IPS-NIHi11 (cell line): Measurements from ENCODE around the gene DAB1.
"Not testable (repeated sequence)": the region's sequence is repeated elsewhere in the genome, so short reads cannot be mapped to it uniquely, and the experiment has no call there.

Experiments
- DNase-seq: peaks from one replicate; pipeline ENCODE4 v3.0.0; 2012; ENCODE audit warnings: mixed read lengths, low spot score

The DAB1 gene

DNA sequence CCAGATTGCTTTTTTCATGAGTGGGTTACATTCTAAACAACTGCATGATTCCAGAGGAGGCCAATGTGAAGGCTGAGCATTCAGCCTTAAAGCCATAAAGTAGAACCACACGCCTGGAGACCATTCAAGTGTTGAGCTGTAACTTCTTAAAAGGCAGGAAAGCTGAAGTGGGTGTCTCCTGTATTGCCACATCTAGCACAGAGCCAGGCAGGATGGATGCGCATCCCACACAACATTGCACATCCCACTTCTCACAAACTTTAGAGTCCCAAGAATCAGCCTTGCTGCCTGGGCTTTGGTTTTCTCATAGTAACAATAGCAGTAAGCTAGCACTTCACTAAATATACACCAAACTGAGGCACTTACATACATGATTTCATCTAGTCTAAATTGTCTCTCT is 151.7 kb downstream of the DAB1 start:
- DNase-seq: no peak

- DNase-seq: no peak
Measured at GRCh38 chr1:57270927-57271698, 152.7 kb downstream of the DAB1 start.

- DNase-seq: no peak
Measured at GRCh38 chr1:57269630-57270225, 154.1 kb downstream of the DAB1 start.

DNA sequence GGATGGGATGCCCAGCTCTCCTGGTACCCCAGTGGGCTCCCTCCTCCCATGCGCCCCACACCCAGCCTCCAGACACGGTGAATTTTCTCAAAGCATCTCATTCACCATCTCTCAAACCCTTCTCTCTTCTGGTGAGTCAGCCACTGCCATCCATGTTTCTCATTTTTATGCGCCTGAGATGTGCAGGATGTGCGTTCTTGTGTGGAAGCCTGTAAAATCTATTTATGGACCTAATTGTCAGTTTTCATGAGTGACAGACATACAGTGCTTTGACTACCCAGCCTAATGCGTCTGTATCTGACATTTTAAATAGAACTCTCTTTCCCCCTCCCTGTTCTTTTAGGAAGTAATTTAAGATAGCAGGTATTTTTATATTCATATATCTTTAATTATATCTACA is 158.8 kb downstream of the DAB1 start:
- DNase-seq: no peak

DNA sequence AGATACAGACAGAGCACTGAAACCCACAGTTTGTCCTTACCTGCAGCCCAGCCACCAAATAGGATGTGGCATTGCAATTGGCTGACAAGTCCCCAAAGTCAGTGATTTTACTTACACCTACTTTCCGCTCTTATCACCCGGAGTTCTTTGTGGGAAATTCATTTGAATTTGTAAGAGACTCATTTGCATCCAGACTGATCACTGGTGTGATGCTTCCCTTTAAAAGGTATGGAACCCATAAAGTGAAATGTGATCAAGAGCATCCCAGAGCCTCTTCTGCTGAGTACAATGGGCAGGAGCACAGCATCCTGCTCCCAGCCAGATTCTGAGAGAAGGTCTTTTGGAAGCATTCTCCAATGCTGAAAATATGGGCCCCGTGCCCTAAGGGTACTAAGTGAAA is 161.4 kb downstream of the DAB1 start:
- DNase-seq: peak; percentile 55

DNA sequence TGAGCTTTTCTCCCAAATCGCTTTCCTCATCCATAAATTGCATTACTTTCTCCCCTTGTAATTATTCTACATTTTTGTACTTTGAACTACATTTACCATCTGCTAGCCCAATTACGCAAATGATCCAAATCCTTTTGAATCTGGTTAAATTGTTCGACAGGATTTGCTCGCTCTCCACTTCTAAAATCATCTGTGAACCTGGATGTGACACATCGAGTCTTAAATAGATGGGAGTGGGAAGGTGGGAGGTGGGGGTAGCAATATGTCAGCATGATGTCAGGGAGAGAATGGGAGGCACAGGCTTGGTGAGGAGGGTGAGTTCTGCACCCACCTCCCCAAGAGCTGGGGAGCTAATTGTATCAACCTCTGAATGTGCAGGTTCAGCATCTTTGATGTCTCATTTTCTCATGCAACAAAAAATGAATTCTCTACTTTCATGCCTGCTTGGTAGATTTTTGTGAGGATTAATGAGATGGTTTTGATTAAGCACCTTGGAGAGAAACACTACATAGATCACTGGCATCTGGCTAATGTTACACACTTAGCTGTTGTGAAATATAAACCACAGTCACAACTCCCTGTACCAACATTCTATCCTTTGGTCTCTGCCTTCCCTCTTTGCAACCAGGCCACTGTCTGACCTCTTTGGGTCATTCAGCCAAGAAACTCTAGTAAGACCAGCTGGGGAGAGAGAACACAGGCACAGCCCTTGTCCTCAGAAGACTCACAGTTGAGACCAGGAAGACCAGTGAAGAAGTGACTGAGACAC is 165.1 kb downstream of the DAB1 start:
- no peak for DNase-seq

- DNase-seq: no peak
Measured at GRCh38 chr1:57255945-57256344, 167.9 kb downstream of the DAB1 start.

DNA sequence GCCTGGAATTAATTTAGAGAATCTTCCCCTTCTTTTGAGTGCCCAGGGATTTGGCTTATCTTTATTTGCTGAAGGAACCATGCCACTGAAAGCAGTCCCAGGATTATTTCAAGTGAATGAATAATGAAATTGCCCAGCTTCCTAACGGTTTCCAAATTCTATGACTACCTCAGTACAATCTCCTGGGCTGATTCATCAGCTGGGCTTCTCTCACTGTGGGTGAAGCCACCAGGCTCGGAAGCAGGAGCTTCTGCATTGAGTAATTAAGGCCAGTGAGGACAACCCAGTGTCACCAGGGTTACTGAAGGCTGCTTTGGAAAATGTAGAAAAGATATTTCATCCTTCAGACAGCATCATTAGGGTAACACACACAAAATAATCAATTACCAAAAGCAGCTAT is 169.8 kb downstream of the DAB1 start:
- DNase-seq: no peak

DNA sequence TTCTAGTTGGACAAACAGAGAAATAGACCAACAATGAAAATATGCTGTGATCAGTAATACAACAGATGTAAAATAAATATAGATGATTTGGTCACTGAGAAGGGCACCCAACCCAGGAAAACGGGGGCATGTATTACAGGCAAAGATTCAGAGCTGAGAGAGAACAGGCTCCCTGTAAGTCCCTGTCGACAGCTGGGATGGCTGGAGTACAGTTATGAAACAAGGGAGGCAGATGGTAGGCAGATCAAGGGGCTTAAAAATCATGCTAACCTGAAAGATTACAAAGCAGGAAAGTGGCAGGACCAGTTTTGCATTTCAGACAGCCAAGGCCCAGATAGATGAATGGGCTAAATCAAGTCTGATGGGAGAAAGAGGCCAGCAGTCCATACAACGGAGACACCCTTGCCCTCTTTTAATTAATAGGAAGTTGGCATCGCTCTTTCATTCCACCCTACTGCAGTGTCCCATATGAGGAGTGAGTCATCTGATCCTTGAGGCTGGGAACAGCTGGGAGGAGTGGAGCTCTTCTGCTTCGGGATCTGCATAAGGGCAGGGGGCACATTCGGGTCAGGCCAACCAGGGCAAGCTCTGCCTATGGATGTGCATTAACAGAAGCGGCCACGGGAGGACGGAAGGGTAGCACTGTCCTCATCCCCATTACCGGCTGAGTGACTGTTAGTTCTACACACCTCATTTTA is 171.1 kb downstream of the DAB1 start:
- peak; percentile 33 for DNase-seq

DNA sequence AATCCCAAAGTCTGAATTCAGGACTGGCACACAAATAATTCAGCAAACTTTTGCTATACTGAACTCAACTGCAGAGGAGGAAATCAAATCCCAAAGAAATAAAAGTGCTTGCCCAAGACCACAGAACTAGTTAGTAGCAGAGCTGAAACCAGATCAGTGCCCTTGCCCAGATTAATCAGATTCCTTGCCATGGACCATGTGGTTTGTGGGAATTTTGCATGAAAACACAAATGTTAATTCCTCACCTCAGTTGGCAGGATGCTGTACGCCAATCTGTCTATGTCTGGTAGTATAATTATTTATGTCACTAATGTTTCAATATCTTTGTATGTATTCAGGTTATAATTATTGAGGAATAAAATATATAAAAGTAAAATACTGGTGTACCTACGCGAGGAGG is 173.8 kb downstream of the DAB1 start:
- no peak for DNase-seq

GRCh38 chr1:57249511-57249910 is 174.3 kb downstream of the DAB1 start:
- no peak for DNase-seq

DNA sequence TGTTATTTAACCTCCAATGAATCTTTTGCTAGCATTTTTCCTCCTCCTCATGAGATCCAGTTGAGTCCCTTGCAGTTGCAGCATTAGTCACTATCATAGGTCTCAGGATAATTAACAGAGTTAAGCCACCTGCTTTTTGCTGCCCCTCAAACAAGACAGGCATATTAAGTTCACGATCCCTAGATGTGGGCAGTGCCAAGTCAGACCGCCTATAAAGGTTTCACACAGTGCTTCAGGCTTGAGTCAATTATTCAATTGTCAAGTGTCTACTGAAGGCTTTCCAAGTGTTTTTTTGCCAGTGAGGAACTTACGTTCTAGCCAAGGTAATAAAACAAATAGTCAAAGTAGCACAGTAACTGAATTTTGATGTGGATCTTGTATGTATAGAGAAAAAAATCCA is 175.0 kb downstream of the DAB1 start:
- no peak for DNase-seq

GRCh38 chr1:57238233-57238781 is 185.6 kb downstream of the DAB1 start:
- no peak for DNase-seq

- no peak for DNase-seq
Measured at GRCh38 chr1:57235730-57236510, 187.9 kb downstream of the DAB1 start.

DNA sequence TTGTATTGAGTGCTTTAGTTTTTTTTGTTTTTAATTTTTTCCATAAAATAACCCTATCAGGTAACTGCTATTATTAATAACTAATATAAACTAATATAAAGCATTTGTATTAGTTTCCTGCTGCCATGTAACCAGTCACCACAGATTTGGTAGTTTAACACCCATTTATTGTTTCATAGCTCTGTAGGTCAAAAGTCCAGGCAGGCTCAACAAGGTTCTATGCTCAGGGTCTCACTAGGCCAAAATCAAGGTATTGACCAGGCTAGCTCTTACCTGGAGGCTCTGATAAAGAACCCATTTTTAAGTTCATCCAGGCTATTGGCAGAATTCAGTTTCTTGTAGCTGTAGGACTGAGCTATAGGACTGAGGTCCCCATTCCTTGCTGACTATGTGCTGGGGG is 189.4 kb downstream of the DAB1 start:
- no peak for DNase-seq

- DNase-seq: no peak
Measured at GRCh38 chr1:57232500-57232899, 191.4 kb downstream of the DAB1 start.

GRCh38 chr1:57229998-57230397 is 193.9 kb downstream of the DAB1 start:
- no peak for DNase-seq

DNA sequence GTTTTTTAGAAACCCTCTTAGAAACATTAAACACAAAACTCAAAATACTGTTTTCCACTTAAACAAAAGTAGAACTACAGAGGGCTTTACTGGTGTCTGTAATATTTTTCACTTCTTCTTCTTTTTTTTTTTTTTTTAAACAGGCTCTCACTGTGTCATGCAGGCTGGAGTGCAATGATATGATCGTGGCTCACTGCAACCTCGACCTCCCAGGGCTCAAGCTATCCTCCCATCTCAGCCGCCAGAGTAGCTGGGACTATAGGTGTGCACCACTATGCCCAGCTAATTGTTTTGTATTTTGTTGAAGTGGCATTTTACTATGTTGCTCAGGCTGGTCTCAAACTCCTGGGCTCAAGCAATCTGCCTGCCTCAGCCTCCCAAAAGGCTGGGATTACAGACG is 194.8 kb downstream of the DAB1 start:
- DNase-seq: no peak

DNA sequence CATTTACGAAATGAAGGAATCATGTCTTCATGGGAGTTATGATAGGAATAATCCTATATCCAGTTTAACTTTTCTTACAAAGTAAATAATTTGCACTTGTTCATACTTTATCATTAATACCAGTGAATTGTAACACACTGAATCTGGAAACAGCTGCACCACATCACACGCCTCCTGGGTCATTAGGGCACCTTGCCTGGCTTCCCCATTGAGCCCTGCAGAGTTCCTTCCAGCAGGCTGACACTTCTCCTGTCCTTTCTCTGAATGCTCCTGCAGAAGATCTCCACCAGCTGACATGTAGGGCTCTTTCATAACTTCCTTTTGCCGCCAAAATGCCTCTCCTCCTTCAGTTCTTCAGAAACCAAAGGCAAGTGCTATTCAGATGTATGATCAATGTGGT is 201.1 kb downstream of the DAB1 start:
- no peak for DNase-seq

DNA sequence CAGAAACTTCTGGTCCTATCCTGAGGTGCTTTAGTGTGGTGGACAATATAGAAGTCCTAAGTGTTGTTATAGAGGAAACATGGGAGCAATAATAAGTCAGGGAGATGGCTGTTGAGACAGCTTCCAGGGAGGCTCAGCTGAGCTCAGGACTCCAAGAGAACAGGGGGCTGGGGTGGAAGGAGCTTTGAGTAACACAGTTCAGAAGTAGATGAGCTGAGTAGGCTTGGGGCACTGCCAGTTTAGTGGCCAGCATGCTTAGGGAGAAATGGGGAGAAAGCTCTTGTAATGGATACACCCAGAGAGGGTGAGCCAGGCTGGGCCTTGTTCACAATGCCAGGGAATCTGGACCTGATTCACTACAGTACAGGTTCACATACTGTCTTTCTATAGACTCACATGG is 201.6 kb downstream of the DAB1 start:
- DNase-seq: no peak

DNA sequence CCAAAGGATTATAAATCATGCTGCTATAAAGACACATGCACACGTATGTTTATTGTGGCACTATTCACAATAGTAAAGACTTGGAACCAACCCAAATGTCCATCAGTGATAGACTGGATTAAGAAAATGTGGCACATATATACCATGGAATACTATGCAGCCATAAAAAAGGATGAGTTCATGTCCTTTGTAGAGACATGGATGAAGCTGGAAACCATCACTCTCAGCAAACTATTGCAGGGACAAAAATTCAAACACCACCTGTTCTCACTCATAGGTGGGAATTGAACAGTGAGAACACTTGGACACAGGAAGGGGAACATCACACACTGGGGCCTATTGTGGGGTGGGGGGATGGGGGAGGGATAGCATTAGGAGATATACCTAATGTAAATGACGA is 203.0 kb downstream of the DAB1 start:
- DNase-seq: not testable (repeated sequence)
